ENCODE data around the gene AJAP1.

DNA sequence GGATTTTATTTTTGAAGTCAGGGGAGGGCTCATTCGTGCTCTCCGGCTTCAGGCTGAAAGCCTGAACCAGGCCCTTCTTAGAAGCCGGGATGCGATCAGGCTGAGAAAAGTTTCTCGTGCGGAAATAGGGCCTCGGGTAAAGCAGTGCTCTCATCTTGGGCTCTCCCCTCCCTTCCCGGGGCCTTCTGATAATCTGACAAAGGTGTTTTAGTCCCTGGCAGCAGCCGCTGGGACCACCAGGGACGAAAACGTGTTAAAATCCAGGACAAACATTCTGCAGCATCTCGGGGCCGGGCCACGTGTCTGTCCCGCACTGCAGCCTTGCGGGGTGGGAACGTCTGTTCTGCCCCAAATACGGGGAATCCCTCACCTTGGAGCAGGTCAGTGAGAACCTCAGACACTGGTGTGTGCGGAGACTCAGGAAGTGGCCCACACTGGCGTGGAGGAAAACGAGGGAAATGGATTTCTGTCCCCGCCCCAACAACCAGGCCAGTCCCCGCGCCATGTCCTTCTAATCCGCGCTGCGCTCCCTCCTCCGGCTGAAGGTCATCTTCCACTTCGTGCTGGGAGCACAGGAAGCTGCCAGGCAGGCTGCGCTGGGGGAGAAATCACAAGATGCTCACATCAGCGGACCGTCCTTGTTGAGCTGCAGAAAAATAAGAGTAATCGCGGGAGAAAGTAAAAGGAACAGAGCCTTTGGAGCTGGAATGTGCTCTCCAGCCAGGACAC lies 16.6 kb upstream of the AJAP1 start:
- TF ChIP-seq, protein P1, sequence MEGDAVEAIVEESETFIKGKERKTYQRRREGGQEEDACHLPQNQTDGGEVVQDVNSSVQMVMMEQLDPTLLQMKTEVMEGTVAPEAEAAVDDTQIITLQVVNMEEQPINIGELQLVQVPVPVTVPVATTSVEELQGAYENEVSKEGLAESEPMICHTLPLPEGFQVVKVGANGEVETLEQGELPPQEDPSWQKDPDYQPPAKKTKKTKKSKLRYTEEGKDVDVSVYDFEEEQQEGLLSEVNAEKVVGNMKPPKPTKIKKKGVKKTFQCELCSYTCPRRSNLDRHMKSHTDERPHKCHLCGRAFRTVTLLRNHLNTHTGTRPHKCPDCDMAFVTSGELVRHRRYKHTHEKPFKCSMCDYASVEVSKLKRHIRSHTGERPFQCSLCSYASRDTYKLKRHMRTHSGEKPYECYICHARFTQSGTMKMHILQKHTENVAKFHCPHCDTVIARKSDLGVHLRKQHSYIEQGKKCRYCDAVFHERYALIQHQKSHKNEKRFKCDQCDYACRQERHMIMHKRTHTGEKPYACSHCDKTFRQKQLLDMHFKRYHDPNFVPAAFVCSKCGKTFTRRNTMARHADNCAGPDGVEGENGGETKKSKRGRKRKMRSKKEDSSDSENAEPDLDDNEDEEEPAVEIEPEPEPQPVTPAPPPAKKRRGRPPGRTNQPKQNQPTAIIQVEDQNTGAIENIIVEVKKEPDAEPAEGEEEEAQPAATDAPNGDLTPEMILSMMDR (IDR thresholded peaks at IDR 0.05): no peak
- no peak for TF ChIP-seq POLR2A (IDR thresholded peaks at IDR 0.05)

All from testis (tissue), 2 donors.